Hematopoietic multipotent progenitor cell treated with erythropoietin and hydrocortisone succinate and interleukin-3 and kit ligand, for 8 days (in vitro differentiated cells): Measurements from ENCODE around the gene PDGFB.

Source experiments
- DNase-seq: peaks from one replicate; pipeline ENCODE4 v3.0.0-alpha.2; 2015

Gene PDGFB

GRCh38 chr22:39253435-39254070 is 8.8 kb upstream of the PDGFB start:
- DNase-seq, result no peak

- no peak for DNase-seq
Measured at GRCh38 chr22:39252461-39253434, 8.0 kb upstream of the PDGFB start.

GRCh38 chr22:39251762-39252460 is 7.1 kb upstream of the PDGFB start:
- no peak for DNase-seq

- no peak for DNase-seq
Measured at GRCh38 chr22:39250838-39251237, 6.1 kb upstream of the PDGFB start.

GRCh38 chr22:39250131-39250530 is 5.3 kb upstream of the PDGFB start:
- no peak for DNase-seq

GRCh38 chr22:39249086-39249704 is 4.4 kb upstream of the PDGFB start:
- no peak for DNase-seq

GRCh38 chr22:39248254-39248653 is 3.5 kb upstream of the PDGFB start:
- no peak for DNase-seq

GRCh38 chr22:39247361-39247760 is 2.6 kb upstream of the PDGFB start:
- DNase-seq, result no peak

GRCh38 chr22:39246690-39247332 is 2.0 kb upstream of the PDGFB start:
- DNase-seq, result no peak

- DNase-seq, result no peak
Measured at GRCh38 chr22:39246217-39246616, 1.4 kb upstream of the PDGFB start.

- DNase-seq, result no peak
Measured at GRCh38 chr22:39245130-39246039, 603 bp upstream of the PDGFB start.

- no peak for DNase-seq
Measured at GRCh38 chr22:39244136-39244495, 666 bp downstream of the PDGFB start.

GRCh38 chr22:39243439-39244135 is 1.2 kb downstream of the PDGFB start:
- DNase-seq, result no peak

GRCh38 chr22:39242595-39243438 is 2.0 kb downstream of the PDGFB start:
- DNase-seq, result no peak

- DNase-seq, result no peak
Measured at GRCh38 chr22:39241794-39242594, 2.8 kb downstream of the PDGFB start.

- peak; percentile 57 for DNase-seq
Measured at GRCh38 chr22:39240831-39241793, 3.7 kb downstream of the PDGFB start.

- no peak for DNase-seq
Measured at GRCh38 chr22:39239561-39240423, 5.0 kb downstream of the PDGFB start.
